Dedifferentiated amniotic fluid mesenchymal stem cell (primary cell): ENCODE data around the gene CFAP69.
"Not testable (repeated sequence)": the region's sequence is repeated elsewhere in the genome, so short reads cannot be mapped to it uniquely, and the experiment has no call there.

ENCODE experiments used
- DNase-seq: peaks from one replicate; pipeline ENCODE4 v3.0.0-alpha.2; 2016; ENCODE audit errors: extremely low spot score

The CFAP69 gene

DNA sequence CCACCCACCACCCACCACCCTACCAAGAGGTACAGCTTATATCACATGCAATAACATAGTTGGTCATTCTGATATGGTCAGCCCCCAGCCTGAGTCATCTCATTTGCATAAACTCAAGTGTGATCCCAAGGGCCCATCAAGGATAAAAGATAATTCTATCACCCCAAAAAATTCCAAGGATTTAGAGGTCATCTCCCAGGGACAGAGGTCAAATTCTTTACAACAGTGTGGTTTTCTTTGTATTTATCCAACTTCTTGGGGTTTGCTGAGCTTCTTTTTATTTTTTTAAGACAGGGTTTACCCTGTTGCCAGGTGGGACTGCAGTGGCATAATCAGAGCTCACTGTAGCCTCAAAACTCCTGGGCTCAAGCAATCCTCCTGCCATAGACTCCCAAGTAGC lies 92.1 kb downstream of the CFAP69 start:
- DNase-seq = no peak

DNA sequence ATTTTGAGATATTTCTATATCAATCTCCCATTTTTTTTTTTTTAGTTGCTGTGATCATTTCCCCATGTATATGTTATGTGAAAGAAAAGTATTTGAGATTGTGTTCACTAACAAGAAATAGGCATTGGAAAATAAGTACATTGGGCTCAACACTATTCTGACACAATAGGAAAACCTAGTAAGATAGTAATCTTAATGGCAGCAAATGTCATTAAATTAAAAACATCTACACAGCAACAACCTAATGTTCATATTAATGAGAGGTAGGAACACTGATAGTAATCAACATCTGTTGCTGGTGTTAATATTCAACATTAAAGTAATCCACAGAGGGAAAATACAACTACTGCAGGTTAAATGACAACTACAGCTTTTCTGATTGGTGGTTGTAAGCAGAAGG lies 100.0 kb downstream of the CFAP69 start:
- DNase-seq = no peak

DNA sequence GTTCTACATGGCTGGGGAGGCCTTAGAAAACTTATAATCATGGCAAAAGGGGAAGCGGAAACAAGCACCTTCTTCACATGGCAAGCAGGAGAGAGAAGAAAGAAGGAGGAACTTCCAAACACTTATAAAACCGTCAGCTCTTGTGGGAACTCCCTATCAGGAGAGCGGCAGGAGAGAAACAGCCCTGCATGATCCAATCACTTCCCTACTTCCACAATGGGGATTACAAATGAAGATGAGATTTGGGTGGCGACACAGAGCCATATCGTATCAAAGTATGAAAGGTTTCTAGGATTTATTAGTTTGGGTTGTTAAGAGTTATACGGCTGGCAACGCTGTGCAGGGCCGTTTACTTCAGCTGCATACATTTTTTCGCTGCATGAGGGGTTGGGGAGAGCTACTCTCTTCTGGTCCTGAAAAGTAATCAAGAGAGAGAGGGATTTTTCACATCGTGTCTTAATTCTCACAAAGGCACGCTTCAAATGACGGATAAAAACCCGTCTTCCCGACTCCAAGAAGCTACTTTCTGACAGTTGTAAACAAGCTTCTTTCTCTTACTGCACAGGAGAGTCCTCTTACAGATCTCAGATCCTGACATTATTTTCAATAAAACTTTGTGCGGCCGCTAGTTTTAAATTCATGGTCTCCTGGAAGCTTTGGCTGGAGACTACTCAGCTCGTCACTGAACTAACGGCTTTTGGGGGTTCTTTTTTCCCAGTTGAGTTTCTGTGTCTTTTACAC lies 100.8 kb downstream of the CFAP69 start:
- DNase-seq = peak; percentile 23

DNA sequence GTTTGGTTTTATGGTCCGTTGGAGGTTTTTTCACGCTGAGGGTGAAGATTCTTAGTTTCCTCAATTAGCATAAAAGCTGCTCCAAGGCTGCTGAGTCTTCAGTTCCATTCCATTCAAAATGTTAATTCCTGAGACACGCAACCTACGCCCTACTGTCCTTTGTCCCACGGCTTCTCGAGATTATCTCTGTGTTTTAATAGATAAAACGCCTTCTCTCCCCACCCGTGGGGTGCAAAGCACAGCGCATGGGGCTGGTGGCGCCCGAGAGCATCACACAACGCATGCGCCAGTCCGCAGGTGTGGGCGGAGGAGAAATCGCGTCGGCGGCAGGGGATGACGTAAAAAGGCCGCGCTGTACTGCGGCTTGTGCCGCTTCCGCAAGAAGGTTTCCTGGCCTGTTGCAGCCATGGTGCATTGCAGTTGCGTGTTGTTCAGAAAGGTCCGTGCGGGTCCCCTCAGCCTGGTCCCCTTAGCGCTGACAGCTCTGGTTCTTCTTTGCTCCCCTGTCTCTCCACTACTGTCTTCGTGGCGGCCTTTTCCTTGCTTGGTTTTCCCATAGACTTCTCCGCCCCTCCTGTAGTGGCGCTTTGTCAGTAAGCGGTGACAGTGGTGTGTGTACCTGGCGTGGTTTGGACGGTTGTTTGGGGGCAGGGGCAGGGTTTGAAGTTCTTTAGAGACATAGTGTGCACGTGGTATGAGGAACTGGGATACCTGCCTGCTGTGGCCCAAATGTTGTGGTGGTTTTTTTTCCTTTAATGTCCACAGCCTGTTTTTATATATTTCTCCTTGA lies 101.6 kb downstream of the CFAP69 start, which contains the start of gene GTPBP10:
GTPBP10 (plus strand) TSS at position 381 of the 790 bp plus-strand sequence; CDS start at position 407, 26 bp downstream.
- DNase-seq = peak; percentile 95

DNA sequence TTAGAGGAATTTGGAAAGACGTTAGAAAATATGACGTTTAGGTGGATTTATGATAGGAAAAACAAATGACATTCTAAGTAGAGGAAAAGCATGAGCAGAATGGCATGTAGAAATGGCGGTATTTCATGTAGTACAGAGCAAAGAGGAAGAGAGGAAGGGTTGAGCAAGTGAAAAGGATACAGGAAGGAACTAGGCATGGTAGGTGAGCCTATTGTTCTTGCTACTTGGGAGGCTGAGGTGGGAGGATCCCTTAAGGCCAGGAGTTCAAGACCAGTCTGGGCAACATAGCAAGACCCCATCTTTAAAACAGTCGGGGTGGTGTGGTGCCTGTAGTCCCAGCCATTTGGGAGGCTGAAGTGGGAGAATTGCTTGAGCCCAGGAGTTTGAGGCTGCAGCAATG lies 102.8 kb downstream of the CFAP69 start:
- no peak for DNase-seq

DNA sequence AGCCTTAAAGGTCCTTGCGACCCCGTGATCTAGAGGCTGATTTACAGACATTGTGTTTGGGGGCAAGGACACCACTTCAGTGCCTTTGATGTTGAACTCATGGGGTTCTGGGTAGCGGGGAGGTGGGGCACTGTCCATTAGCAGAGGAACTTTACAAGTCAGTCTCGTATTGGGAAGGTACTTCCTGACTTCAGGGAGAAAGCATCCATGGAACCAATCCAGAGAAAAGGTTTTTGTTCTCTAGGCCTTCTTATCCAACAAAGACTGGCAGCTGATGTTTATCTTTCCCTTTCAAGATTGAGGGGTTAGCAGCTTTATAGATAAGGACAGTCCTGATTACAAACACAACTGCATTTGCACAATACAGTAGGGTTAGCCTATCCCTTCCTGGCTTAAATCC lies 104.3 kb downstream of the CFAP69 start:
- DNase-seq = no peak

DNA sequence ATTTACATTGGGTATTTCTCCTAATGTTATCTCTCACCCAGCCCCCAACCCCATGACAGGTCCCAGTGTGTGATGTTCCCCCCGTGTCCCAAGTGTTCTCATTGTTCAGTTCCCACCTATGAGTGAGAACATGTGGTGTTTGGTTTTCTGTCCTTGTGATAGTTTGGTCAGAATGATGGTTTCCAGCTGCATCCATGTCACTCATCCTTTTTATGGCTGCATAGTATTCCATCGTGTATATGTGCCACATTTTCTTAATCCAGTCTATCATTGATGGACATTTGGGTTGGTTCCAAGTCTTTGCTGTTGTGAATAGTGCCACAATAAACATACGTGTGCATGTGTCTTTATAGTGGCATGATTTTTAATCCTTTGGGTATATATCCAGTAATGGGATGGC lies 105.1 kb downstream of the CFAP69 start:
- not testable (repeated sequence) for DNase-seq

DNA sequence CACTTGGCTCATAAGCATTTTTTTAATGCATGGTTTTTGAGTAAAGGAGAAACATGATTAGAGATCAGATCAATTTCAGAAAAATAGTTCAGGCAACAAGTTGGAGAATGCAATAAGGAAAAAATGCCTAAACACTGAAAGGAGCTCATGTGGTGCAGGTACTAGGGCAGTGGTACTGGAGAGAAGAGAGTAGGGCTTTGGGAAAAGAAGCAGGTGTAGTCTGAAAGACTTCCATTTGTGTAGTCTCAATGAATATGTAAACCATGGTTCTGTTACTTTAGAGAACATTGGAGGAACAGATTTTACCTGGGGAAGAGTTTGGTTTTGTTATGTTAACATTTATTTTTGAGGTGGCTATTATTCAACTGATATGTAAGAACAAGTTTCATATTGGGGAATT lies 107.0 kb downstream of the CFAP69 start:
- DNase-seq = no peak
